ENCODE results near the gene SPRR4.

DNA sequence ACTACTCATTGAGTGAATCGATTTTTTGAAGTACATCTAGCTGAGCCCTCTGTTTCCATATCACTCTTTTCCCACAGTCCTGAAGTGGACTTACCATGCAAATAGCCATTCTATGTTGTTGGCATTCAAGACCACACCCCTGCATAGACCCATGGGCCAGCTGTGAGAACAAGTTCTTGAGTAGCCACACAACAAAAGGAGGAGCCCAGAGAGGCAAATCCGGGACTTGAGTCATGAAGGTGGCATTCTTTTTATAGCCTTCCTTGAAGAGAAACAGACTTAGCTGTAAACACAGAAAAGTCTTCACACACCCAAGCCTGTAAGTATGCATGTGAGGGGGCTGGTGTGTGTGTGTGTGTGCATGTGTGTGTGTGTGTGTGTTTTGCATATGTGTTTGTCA lies 37.3 kb upstream of the SPRR4 start:
- TF ChIP-seq TCF12 (IDR thresholded peaks at IDR 0.05; ENCODE audit: low read depth) (no peak), TAF1 (IDR thresholded peaks at IDR 0.05; ENCODE audit: low read depth) (no peak), NFIC (IDR thresholded peaks at IDR 0.05) (no peak)

Data from Ishikawa (cell line).